Hippocampal formation (tissue), 2 donors: ENCODE measurements around the gene STK24.
A peak's percentile ranks its signal among the peaks of the same experiment; 100 is the strongest.

ENCODE experiments used
- DNase-seq, 2 donors: peaks; one replicate each; lab custom pipeline; 2025; lab: John Stamatoyannopoulos, UW

STK24 gene

DNA sequence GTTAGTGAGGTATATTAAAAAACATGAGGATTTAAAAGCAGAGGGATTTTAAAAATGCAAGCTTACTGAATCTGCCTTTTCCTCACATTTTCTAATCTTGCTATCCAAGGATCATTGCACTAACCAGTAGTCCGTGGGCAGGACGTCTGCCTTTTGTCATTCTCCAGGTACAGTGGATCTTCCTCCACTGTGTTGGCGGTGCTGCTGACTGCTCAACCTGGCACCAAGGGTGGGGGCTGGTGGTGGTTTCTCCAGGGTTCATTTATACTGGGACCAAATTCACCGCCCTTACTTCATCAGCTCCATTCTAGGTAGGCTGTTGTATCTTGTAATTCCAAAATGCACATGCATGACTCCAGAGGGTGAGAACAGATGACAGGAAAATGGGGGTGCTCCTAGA, 169.3 kb downstream of the STK24 start:
- no peak for DNase-seq

DNA sequence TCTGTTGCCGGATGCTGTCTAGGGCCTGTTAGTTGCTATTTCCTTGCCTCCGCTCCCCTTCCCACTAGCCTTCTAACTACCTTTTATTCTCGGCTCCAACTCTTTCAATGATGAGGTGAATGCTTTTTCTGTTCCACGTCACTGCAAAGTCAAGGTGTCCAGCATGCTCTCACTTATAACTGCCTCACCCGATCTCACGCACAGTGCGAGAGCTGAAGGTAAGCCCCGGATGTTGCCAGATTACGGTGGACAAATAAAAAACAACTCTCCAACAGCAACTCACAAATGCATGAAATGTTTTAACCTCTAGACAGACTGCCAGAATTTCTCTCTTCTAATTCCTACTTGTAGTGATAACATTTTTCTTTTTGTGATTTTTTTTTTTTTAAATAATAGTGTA, 169.9 kb downstream of the STK24 start:
- no peak for DNase-seq

DNA sequence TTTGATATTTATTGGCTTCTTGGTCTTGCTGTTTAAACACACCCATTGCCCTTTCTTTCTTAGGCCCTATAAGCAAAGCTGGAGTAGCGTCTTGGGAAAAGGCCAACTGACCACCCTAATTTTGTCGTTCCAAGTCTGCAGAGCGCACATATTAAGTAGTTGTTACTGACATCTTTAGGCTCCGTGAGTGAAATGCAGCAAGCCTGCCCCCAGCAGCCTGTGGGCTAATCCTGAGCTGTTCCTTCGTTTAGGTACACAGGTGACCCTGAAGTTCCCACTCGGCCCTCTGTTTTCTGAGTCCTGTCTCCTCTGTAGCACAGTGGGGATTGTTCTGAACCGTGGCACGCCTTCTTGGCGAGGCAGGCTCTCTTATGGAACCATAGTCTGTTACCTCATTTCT, 170.5 kb downstream of the STK24 start:
- no peak for DNase-seq

DNA sequence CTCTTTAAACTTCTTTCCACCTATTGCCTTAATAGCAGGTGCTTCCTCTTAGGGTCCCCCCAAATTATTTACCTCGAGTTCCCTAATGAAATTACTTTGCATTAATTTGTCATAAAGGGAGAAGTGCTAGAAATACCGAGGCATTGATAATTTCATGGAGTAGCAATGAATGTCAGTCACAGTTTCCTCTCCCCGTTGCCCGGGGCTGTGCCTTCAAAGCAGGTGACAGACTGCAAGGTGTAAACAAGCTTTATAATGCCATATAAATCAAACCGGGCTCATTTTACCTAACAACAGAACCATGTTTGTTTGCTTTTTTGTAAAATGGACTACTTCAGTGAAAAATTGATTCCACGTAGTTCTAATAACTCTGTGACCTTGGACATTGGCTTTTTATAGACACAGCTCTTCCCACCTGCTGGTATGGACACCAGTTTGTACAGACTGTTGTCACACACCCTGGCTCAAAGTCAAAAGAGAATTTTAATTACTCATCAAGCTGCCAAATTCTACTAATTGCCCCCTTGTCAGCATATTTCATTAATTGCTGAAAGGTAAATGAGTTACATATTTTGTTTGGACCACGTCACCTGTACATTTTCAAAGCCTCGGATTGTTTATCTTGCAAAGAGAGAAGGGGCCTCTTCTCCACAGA, 171.1 kb downstream of the STK24 start:
- no peak for DNase-seq

DNA sequence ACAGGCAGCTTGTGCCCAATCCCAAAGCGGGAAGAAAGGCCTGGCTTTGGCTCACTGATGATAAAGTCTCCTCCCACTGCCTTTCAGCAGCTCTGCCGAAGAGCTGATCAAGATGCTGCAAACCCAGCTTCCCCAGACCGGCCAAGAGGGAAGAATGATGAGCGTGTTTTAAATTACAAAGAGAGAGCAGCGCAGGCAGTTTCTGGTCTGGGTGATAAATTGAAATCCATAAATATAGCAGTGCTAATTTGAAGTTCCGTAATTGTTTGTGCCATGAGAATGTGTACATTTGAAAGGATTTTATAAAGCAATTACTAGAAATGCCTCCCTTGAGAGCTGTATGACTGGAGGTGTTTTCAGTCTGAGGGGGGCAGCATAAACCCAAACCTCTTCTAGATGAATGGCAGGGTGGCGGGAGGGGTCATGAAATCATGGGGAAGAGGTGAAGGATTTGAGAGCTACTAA, 171.8 kb downstream of the STK24 start:
- peak; percentile 9 to 38 for DNase-seq

DNA sequence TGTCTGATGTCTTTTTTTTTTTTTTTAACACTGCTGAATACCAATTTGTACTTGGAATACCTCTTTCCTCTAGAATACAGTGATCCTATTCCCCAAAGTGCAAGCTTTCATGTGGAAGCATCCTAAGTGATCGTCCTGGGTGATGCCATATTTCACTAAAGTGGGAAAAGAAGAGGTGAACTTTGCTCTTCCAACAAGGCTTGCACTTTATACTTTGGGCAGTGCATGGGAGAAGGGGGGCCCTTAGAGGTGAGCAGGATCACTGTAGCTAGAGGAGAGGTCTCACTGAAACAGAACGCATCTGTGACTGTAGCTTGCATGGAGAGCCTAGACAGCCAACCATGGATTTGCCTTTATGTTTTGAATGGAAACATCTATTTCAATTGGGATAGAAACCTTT, 173.8 kb downstream of the STK24 start:
- no peak for DNase-seq

DNA sequence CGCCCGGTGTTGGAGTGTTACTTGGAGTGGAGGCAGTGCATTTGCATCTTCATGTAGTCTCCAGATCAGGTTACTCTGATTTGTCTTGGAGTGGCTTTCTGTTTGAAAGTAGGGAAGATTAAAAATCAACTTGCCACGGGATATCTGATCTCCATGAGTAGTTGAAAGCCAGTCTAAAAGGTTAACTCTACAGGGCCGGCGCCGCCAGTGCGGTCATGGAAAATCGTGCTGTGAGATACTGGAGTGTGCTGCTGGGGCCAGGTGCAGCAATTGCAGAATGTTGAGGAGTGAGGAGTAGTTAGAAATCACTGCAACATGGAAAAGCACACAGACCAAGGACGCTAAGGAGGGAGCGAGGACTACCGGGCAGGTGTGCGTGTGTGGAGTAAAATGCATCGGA, 175.0 kb downstream of the STK24 start:
- no peak for DNase-seq

DNA sequence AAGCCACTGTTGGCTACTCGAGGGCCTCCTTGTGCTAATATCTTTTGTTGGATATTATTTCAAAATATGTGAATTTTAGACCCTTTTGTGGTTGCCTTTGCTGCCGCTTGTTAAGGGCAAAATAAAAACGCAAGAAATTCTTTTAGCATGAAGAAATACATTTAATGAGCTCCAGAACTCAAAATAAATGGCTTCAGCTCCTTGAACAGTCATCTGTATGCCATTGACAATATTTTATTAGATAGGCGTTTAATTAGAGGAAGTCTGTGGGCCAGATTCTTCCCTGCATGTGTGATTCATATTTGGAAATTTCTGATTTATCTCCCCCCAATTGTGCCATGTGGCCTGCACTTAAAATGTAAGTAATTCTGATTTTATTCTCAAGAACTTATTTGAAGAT, 177.2 kb downstream of the STK24 start:
- no peak for DNase-seq

DNA sequence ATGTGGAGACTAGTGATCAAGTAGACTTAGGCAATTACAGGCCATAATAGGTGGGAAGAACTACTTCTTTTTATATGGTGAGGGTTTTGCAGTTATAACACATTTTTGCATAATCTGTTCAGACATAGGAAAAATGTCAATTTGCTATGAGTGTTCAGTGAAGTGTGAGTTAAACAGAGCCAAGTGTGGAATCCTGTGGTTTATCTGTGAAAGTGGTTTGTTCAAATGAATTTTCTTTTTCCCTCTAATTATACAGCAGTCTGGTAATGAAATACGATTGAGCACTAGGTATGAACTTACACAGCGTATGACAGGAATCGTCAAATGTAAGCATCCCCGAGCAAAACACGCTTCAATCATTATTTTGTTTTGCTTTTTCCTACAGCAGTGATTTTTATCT, 178.3 kb downstream of the STK24 start:
- DNase-seq = no peak

DNA sequence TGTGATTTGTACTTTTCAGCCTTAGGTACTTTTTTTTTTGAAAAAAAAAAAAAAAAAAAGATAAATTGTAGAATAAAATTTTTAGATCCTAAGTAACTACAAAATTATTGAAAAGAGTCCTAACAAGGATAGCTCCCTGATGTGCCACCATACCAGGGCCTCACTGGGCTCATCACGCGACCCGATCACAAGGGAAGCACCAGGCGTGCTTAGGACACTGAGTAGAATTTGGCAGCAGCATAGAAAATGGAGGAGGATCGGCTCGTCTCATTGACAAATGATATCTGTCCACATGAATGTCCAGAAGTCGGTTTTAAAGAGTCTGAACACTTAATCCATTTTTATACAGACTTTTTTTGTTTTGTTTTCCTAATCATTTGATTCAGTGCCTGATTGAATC, 179.0 kb downstream of the STK24 start:
- no peak for DNase-seq

DNA sequence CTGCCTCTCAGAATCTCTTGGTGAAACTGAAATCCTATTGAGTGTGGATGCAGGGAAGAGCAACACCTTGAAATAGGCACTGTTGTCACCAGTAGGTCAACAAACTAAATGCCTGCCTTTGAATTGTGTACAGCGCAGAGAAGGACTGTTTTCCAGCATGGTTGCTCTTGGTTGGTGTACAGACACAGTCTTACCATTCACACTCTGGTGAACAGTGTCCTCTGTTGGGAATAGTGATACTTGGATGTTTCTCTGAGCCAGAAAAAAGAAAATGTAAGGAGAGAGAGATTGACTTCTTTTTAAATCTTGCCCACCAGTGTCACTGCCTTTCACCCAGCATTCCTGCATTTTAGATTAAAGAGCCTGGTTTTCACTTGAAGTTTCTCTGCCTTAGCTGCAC, 179.7 kb downstream of the STK24 start:
- no peak for DNase-seq

DNA sequence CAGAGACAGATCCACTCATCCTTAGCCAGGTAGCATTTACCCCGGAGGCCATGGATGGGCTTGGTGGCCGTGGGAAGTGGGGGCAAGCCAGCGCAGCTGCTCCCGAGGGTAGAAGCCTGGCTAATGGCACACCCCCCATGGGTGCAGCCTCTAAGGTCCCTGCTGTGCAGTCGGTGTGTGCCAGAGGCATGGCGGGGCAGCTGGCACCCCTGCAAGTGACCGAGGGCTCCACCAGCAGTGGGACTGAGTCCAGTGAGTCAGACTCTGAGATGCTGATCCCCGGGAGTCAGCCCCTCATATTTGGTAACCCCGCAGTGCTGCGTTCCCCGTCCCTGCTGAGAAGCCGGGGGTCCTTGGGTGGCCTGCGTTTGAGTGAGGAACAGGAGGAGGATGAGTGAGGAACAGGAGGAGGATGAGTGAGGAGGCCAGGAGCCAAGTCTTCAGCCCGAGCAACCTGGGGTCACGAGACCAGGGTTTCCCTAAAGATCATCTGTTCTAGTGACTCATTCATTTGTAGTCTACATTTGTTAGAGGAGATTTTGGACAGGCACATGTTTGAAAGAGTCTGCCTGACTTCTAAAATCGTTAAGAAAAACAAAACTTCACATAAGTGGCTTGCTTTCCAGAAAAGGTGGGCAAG, 180.7 kb downstream of the STK24 start:
- no peak for DNase-seq
